ENCODE results near the gene GBF1.

The GBF1 gene

DNA sequence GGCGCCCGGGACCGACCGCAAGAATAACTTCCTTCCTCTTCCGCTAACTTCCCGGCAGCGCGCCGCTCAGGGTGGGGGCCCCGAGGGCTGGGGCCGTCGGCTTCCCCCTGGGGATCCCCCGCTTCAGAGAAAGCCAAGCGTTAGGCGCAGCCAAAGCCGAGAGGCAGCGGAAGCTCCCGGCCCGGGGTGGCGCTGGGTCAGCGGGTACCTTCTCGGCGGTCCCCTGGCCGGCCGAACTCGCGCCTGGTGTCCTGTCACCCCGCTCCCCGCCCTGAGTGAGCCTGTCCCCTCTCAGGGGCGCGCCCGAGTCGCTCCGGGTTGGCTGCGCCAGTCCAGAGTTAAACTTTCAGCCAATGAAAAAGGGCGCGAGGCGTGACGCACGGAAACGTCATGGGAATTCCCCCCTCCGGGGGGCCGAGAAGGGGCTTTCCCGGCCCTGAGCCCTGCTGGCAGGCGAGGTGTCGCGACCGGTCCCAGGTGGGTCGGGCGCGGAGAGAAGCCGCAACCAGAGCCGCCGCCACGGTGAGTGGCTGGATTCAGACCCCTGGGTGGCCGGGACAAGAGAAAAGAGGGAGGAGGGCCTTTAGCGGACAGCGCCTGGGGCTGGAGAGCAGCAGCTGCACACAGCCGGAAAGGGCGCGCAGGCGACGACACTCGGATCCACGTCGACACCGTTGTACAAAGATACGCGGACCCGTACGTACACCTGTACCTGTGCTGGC, 148.9 kb downstream of the GBF1 start:
- peak; percentile 83 to 92 for DNase-seq (ENCODE audit: low read depth in 1 of 2, low spot score in 1 of 2)
- H3K27me3 ChIP-seq (ENCODE audit: insufficient read depth, poor library complexity, severe bottlenecking), result peaks cover 11% of the 10 kb centered on the region
- TF ChIP-seq SPI1 (IDR thresholded peaks at IDR 0.05; ENCODE audit: borderline replicate concordance, low read depth), result peak; percentile 79
- peak; percentile 65 for TF ChIP-seq REST (IDR thresholded peaks at IDR 0.05; ENCODE audit: insufficient replicate concordance, low read depth)
- 0 out of 2 replicates have a peak, but pooled peaks have one; percentile 41 for TF ChIP-seq POLR2AphosphoS5 (IDR thresholded peaks at IDR 0.05; ENCODE audit: low read depth)
- no peak for TF ChIP-seq CTCF (IDR thresholded peaks at IDR 0.05; ENCODE audit: insufficient read depth, low read length)
- H3K4me3 ChIP-seq (replicated peaks; ENCODE audit: insufficient read depth, low read length), result peak overlapping the region; percentile 75
- H3K27ac ChIP-seq (replicated peaks), result peak overlapping the region; percentile 79

- no peak for TF ChIP-seq POLR2AphosphoS5 (IDR thresholded peaks at IDR 0.05; ENCODE audit: low read depth)
- no peak for TF ChIP-seq REST (IDR thresholded peaks at IDR 0.05; ENCODE audit: insufficient replicate concordance, low read depth)
- TF ChIP-seq GABPA (IDR thresholded peaks at IDR 0.05; ENCODE audit: low read depth), result no peak
- TF ChIP-seq CTCF (IDR thresholded peaks at IDR 0.05; ENCODE audit: insufficient read depth, low read length), result no peak
- TF ChIP-seq SPI1 (IDR thresholded peaks at IDR 0.05; ENCODE audit: borderline replicate concordance, low read depth), result no peak
- peak overlapping the region; percentile 75 for H3K4me3 ChIP-seq (replicated peaks; ENCODE audit: insufficient read depth, low read length)
- DNase-seq (ENCODE audit: low read depth in 1 of 2, low spot score in 1 of 2), result peak in 1 of 2 experiments; percentile 33
- H3K27ac ChIP-seq (replicated peaks), result peak overlapping the region; percentile 79; the same call in 1 of the 2 replicates
- H3K27me3 ChIP-seq (ENCODE audit: insufficient read depth, poor library complexity, severe bottlenecking), result peaks cover 11% of the 10 kb centered on the region
These were observed 149.6 kb downstream of the GBF1 start for GRCh38 chr10:102394801-102395399.

DNA sequence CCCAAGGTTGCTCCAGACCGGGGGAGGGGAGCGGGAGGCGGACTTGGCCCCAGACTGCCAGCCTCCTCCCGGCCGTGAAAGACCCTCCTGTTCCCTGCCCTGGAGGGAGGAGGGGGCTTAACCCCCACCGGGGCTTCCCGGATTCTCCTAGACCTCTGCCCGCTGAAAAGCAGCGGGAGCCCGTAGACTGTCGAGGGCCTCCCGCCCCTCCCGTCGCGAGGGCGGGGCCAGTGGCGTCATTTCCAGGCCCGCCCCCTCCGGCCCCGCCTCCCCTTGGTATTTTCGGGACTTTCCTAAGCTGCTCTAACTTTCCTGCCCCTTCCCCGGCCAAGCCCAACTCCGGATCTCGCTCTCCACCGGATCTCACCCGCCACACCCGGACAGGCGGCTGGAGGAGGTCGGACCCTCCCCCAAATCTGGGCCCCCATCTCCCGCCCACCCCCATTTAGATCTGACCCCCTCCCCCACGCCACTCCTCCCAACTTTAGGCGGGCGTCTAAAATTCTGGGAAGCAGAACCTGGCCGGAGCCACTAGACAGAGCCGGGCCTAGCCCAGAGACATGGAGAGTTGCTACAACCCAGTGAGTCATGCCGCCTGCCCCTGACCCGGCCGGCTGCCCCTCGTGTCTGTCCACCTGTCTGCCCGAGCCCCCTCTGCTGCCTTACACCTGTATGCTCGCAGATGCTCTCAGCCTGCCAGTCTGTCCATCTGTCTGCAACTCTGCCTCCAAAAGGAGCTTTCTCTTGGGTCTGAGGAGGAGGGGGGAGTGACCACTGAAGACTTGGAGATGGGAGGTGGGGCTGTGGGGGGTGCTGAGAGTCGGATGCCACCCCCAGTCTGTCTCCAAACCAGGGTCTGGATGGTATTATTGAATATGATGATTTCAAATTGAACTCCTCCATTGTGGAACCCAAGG, 150.3 kb downstream of the GBF1 start, which contains the start of gene NFKB2:
Gene NFKB2 (plus strand): TSS at position 306 of the 917 bp plus-strand sequence. CDS start 255 bp downstream, at position 561.
- peak within 1 kb of the TSS; percentile 75 for H3K4me3 ChIP-seq (replicated peaks; ENCODE audit: insufficient read depth, low read length)
- TF ChIP-seq GABPA (IDR thresholded peaks at IDR 0.05; ENCODE audit: low read depth) (no peak), POLR2AphosphoS5 (IDR thresholded peaks at IDR 0.05; ENCODE audit: low read depth) (no peak), SPI1 (IDR thresholded peaks at IDR 0.05; ENCODE audit: borderline replicate concordance, low read depth) (no peak), REST (IDR thresholded peaks at IDR 0.05; ENCODE audit: insufficient replicate concordance, low read depth) (no peak), CTCF (IDR thresholded peaks at IDR 0.05; ENCODE audit: insufficient read depth, low read length) (no peak)
- H3K27me3 ChIP-seq (ENCODE audit: insufficient read depth, poor library complexity, severe bottlenecking), result peaks cover 8% of the 10 kb centered on the region
- peak; percentile 40 to 67 for DNase-seq (ENCODE audit: low read depth in 1 of 2, low spot score in 1 of 2)
- peak within 1 kb of the TSS; percentile 79 for H3K27ac ChIP-seq (replicated peaks)
